ENCODE results near the gene MPPE1. TPM values are rescaled to one million over a fixed set of nuclear protein-coding genes. Genes with fewer than 3 reads are reported as not detected.

Gene MPPE1
- total and polyA plus RNA-seq, 12 donors = 17.0 to 44.7 (median 31.2) TPM

DNA sequence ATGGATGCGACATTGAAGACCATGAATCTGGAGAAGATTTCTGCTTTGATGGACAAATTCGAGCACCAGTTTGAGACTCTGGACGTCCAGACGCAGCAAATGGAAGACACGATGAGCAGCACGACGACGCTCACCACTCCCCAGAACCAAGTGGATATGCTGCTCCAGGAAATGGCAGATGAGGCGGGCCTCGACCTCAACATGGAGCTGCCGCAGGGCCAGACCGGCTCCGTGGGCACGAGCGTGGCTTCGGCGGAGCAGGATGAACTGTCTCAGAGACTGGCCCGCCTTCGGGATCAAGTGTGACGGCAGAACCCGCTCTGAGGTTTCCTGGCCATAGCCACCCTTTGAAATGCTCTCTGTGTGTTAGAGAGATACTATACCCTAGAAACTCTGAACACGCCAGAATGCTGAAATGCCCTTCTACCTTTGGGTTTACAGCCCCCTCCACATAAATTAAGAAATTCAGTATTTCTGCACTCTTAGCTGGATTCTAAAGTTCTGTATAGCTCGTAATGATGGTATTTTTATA, 56.2 kb downstream of the MPPE1 start:
- intact Hi-C loops (cut with DNase I) = loop anchor here in 1 of 2 donors (10.0 kb wide), 1 partner anchor 53 kb away; the partner anchor contains the start of gene MPPE1
- peak overlapping the region in 4 of 5 donors; percentile 79 to 95 (median 93) for H3K27ac ChIP-seq
- TF ChIP-seq, protein P1, sequence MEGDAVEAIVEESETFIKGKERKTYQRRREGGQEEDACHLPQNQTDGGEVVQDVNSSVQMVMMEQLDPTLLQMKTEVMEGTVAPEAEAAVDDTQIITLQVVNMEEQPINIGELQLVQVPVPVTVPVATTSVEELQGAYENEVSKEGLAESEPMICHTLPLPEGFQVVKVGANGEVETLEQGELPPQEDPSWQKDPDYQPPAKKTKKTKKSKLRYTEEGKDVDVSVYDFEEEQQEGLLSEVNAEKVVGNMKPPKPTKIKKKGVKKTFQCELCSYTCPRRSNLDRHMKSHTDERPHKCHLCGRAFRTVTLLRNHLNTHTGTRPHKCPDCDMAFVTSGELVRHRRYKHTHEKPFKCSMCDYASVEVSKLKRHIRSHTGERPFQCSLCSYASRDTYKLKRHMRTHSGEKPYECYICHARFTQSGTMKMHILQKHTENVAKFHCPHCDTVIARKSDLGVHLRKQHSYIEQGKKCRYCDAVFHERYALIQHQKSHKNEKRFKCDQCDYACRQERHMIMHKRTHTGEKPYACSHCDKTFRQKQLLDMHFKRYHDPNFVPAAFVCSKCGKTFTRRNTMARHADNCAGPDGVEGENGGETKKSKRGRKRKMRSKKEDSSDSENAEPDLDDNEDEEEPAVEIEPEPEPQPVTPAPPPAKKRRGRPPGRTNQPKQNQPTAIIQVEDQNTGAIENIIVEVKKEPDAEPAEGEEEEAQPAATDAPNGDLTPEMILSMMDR (IDR thresholded peaks at IDR 0.05) = no peak
- no peak for TF ChIP-seq POLR2A (IDR thresholded peaks at IDR 0.05)
- H3K4me1 ChIP-seq (replicated peaks in 1 of 2) = peaks cover 6 to 27% of the 10 kb centered on the region in 2 donors
- no peaks in the 10 kb centered on the region for H3K36me3 ChIP-seq (replicated peaks in 1 of 2)
- peak; percentile 30 to 67 (median 47) for DNase-seq
- peak overlapping the region; percentile 62 to 95 (median 80) for H3K4me3 ChIP-seq
- 0 to 1% (median 1%) methylated on average over 18 to 23 of the region's 23 CpGs for WGBS, 4 donors
- H3K27me3 ChIP-seq = no peaks in the 10 kb centered on the region
- no peaks in the 10 kb centered on the region for H3K9me3 ChIP-seq (replicated peaks in 1 of 3)

DNA sequence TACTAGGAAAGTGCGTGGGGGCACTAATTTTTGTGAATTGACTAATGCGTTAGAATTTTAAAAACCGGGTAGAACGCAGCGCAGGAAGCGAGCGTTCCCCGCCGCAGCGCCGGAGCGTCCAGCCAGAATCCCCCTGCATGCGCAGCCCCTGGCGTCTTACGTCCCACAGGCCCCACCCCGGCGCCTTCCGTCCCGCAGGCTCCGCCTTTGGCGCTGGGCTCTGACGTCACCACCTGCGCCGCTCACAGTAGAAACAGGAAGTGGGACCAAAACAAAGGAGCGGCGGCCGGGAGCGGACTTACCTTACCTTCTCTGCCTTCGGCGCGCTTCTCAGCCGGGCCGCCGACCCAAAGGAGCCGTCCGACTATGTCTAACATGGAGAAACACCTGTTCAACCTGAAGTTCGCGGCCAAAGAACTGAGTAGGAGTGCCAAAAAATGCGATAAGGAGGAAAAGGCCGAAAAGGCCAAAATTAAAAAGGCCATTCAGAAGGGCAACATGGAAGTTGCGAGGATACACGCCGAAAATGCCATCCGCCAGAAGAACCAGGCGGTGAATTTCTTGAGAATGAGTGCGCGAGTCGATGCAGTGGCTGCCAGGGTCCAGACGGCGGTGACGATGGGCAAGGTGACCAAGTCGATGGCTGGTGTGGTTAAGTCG, 56.8 kb downstream of the MPPE1 start, which contains the start of gene CHMP1B:
Gene CHMP1B (plus strand): TSS at position 268 of the 660 bp plus-strand sequence. CDS start 99 bp downstream, at position 367.
- WGBS, 4 donors = 0 to 1% (median 0%) methylated on average over 34 to 53 of the region's 53 CpGs
- peak within 1 kb of the TSS; percentile 62 to 95 (median 80) for H3K4me3 ChIP-seq
- no peaks in the 10 kb centered on the region for H3K9me3 ChIP-seq (replicated peaks in 1 of 3)
- intact Hi-C loops (cut with DNase I) = loop anchor here in 1 of 2 donors (10.0 kb wide), 1 partner anchor 54 kb away; the partner anchor contains the start of gene MPPE1
- peak; percentile 97 to 99 (median 98) for DNase-seq
- TF ChIP-seq, protein P1 (IDR thresholded peaks at IDR 0.05) = no peak
- peak; percentile 95 to 98 for TF ChIP-seq POLR2A (IDR thresholded peaks at IDR 0.05)
- peaks cover 6 to 24% of the 10 kb centered on the region in 2 donors for H3K4me1 ChIP-seq (replicated peaks in 1 of 2)
- no peaks in the 10 kb centered on the region for H3K27me3 ChIP-seq
- H3K27ac ChIP-seq = peak within 1 kb of the TSS; percentile 79 to 95 (median 91)
- H3K36me3 ChIP-seq (replicated peaks in 1 of 2) = no peaks in the 10 kb centered on the region

DNA sequence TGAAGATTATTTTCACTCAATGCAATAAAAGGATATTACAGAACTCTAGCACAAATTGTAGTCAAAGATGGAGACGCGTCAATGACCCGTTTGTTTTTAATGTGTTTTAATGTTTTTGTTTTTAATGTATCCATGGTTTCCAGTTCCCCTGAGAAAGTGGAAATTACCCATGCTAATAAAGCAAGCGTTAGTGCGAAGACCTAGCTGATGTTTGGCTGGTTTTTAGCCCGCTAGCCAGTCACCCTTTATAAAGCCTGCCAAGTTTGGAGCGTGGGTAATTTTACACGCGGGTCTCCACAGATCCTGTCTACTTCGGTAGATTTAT, 57.3 kb downstream of the MPPE1 start:
- Histone ChIP-seq H3K9me3 (replicated peaks in 1 of 3) (no peaks in the 10 kb centered on the region), H3K27ac (peak overlapping the region; percentile 79 to 95 (median 91)), H3K4me1 (replicated peaks in 1 of 2) (peaks cover 6 to 24% of the 10 kb centered on the region in 2 donors), H3K27me3 (no peaks in the 10 kb centered on the region), H3K36me3 (replicated peaks in 1 of 2) (no peaks in the 10 kb centered on the region), H3K4me3 (peak overlapping the region; percentile 62 to 95 (median 80))
- TF ChIP-seq POLR2A (IDR thresholded peaks at IDR 0.05) = no peak
- TF ChIP-seq, protein P1 (IDR thresholded peaks at IDR 0.05) = no peak
- no peak for DNase-seq
- intact Hi-C loops (cut with DNase I) = loop anchor here in 1 of 2 donors (10.0 kb wide), 1 partner anchor 54 kb away; the partner anchor contains the start of gene MPPE1
- WGBS, 4 donors = 0 to 1% (median 1%) methylated on average over 10 of the region's 10 CpGs

DNA sequence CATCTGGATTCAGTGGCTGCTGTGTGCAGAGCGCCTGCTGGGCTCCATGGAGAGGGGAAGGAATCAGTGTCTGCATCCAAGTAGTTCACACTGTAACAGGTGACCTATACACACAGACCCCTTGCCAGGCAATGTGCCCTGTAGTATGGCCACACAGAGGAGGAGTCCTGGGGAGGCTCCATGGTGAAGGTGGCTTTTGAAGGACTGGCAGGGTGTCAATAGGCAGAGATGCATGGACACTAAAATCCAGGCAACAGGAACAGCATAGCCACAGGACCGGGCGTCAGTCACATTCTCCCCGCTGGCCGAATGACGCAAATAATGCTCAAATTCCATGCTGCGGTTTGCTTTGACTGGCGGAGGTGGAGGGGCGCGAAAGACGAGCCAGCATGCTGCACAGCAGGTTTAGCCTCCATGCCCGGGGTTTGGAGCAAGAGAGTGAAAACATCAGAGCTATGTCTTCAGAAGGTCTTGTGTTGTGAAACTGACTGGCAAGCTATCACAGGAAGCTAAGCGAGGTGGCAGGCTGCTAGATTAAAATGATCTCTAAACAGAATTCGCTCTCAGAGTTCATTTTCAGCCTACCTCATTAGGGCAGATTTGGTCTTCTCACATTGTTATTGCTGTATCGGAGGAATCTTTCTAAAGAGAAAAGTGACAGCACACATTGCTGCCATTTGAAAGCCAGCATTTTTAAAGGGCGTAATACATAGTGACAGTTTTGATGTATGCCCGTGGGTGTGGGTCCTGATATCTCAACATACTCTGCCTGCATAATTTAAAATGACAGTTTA, 58.1 kb downstream of the MPPE1 start:
- Histone ChIP-seq H3K9me3 (replicated peaks in 1 of 3) (no peaks in the 10 kb centered on the region), H3K36me3 (replicated peaks in 1 of 2) (no peaks in the 10 kb centered on the region), H3K4me1 (replicated peaks in 1 of 2) (peaks cover 6 to 24% of the 10 kb centered on the region in 2 donors), H3K27me3 (no peaks in the 10 kb centered on the region), H3K27ac (peak overlapping the region; percentile 2 to 95 (median 91)), H3K4me3 (peak overlapping the region in 3 of 4 donors; percentile 77 to 95 (median 82))
- peak; percentile 24 to 68 for TF ChIP-seq POLR2A (IDR thresholded peaks at IDR 0.05)
- TF ChIP-seq, protein P1 (IDR thresholded peaks at IDR 0.05) = no peak
- intact Hi-C loops (cut with DNase I) = loop anchor here in 1 of 2 donors (10.0 kb wide), 1 partner anchor 55 kb away; the partner anchor contains the start of gene MPPE1
- 6 to 18% (median 12%) methylated on average over 8 to 17 of the region's 17 CpGs for WGBS, 4 donors
- peak; percentile 62 to 89 (median 77) for DNase-seq

All from adrenal gland (tissue), 12 donors.